GM12891 (cell line): Measurements from ENCODE around the gene PNMT.
"Not testable (repeated sequence)": the region's sequence is repeated elsewhere in the genome, so short reads cannot be mapped to it uniquely, and the experiment has no call there.

Experiments used
- DNase-seq: peaks from one replicate; pipeline ENCODE4 v3.0.0; 2011; ENCODE audit warnings: low spot score; ENCODE audit not compliant: insufficient read length
- FAIRE-seq: peaks from 2 replicates; lab custom pipeline; 2011; peaks lifted over from hg19 to GRCh38; lab: Jason Lieb, UNC
- PAX5 ChIP-seq: IDR thresholded peaks from 2 replicates; pipeline ENCODE4 v1.6.1; 2011; ENCODE audit warnings: low read length, moderate library complexity, mild to moderate bottlenecking; ENCODE audit not compliant: insufficient read depth, severe bottlenecking
- POLR2A ChIP-seq: IDR thresholded peaks from 2 replicates; pipeline ENCODE4 v1.6.1; 2011; ENCODE audit warnings: low read depth, low read length, control low read depth
- POLR2AphosphoS5 ChIP-seq: IDR thresholded peaks from 2 replicates; pipeline ENCODE4 v1.6.1; 2011; ENCODE audit warnings: low read depth, low read length, control low read depth
- POU2F2 ChIP-seq: IDR thresholded peaks from 2 replicates; pipeline ENCODE4 v1.6.1; 2011; ENCODE audit warnings: low read depth, mild to moderate bottlenecking, control low read depth, low read length, moderate library complexity
- SPI1 ChIP-seq: IDR thresholded peaks from 2 replicates; pipeline ENCODE4 v1.6.1; 2011; ENCODE audit warnings: low read depth, low read length, control low read depth
- TAF1 ChIP-seq: IDR thresholded peaks from 2 replicates; pipeline ENCODE4 v1.6.1; 2011; ENCODE audit warnings: low read depth, low read length, control low read depth

Gene PNMT

DNA sequence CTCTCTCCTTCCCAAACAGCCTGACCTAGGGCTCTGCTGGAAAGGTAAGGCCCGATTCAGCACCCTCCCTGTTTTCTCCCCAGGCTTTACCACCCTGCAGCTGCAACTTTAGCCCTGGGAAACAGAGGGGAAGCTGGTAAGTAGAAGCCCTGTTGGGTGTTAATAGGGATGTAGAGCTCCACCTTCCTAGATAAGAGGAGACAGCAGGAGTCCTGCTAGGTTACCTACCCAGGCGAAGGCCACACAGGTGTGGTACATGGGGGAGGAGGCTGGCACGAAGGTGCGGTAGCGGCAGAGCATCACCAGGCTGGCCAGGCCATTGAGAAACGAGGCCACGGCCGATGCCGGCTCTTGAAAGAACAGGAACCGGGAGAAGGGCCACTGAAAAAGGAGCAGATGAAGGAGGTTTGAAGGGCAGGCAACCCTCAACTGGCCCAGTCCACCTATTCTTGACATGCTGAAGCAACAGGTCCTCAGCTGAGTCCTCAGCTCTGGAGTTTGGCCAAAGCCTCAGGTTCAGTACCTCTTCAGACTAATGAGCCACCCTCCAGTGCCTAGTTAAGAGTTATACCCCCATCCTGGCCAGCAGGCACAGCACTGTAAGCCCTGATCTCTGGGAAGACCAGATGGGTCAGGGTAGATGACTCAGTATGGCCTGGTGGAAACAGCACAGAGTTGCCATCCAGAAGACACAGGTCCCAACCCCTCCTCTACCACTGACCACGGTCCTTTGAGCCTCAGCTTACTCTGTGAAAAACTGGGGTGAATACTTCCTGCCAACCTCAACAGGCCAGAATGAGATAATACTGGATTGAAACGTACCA lies 16.3 kb downstream of the PNMT start:
- no peak for DNase-seq
- TF ChIP-seq POU2F2 (no peak), POLR2AphosphoS5 (no peak), SPI1 (no peak), POLR2A (no peak), TAF1 (no peak), PAX5 (no peak)
- FAIRE-seq, result no peak

- no peak for DNase-seq
- TF ChIP-seq SPI1 (no peak), POU2F2 (no peak), POLR2AphosphoS5 (no peak), TAF1 (no peak), POLR2A (no peak), PAX5 (no peak)
- FAIRE-seq, result no peak
Observed at GRCh38 chr17:39687101-39687545, 18.9 kb downstream of the PNMT start.

DNA sequence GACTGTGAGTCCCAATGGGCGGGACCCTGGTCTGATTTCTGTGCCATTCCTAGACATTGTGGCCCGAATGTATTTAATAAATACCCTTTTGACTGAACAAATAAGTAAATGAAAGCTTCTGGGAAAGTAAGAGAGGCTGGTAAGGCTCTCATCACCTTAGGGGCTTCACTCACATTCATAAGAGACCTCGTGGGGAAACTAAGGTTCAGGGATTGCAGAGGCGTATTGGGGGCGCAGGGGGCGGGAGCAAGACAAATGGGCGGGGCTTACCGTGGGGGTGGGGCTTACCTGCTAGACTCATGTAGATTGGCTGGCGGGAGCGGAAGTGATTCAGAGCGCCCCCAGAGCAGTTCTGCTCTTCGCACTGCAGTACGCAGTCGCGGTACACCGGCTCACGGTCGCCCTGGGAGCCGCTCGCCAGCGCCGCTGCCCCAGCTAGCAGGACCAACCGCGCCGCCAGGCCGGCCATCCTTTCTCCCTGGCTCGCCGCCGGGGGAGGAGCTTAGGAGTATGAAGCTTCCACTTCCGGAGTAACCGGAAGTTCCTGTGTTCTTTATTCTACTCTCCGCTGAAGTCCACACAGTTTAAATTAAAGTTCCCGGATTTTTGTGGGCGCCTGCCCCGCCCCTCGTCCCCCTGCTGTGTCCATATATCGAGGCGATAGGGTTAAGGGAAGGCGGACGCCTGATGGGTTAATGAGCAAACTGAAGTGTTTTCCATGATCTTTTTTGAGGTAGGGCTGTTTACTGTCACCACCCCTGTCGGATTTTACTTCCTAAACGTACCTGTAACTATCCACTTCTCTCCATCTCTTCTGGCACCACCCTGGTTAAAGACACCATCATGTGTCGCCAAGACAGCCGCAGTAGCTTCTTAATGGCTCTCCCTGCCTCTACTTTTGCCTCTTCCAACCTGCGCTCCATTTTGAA lies 19.6 kb downstream of the PNMT start, which contains the start of gene PGAP3:
Gene PGAP3 (minus strand): TSS at position 512 of the 929 bp plus-strand sequence. CDS start 43 bp downstream, at position 469.
- TF ChIP-seq TAF1 (peak; percentile 76), POLR2AphosphoS5 (peak; percentile 77), POLR2A (peak; percentile 74), PAX5 (no peak), SPI1 (peak; percentile 62; the same call in 1 of the 2 replicates), POU2F2 (peak; percentile 46; the same call in 1 of the 2 replicates)
- DNase-seq (peak; percentile 90), FAIRE-seq (peak; percentile 92)

GRCh38 chr17:39688475-39688835 lies 20.2 kb downstream of the PNMT start:
- DNase-seq (no peak), FAIRE-seq (no peak)
- no peak for TF ChIP-seq POLR2AphosphoS5
- TF ChIP-seq POU2F2, result no peak
- TF ChIP-seq SPI1, result no peak
- no peak for TF ChIP-seq PAX5
- no peak for TF ChIP-seq POLR2A
- no peak for TF ChIP-seq TAF1

- FAIRE-seq (no peak), DNase-seq (no peak)
- no peak for TF ChIP-seq PAX5
- no peak for TF ChIP-seq POLR2AphosphoS5
- no peak for TF ChIP-seq SPI1
- TF ChIP-seq POLR2A, result no peak
- TF ChIP-seq TAF1, result no peak
- no peak for TF ChIP-seq POU2F2
Observed at GRCh38 chr17:39688945-39689344, 20.7 kb downstream of the PNMT start.

DNA sequence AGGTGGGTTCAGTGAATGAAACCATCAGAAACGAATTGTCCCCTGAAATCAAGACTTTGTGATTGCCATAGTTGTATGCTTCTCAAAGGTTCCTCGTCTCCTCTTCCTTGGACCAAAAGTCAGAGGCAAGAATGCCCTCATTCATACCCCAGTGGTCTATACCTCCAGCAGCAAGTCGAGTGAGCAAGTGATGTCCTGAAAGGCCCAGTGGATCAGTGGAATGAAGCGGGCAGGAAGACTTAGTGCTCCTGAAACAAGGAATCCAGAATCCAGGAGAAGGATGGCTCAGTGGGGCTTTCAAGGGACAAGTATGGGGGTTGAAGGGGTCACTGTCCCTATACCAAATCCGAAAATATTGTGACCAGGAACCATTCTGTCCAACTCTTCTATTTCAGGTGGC lies 26.3 kb downstream of the PNMT start:
- TF ChIP-seq POLR2AphosphoS5, result no peak
- DNase-seq, result no peak
- FAIRE-seq, result no peak

DNA sequence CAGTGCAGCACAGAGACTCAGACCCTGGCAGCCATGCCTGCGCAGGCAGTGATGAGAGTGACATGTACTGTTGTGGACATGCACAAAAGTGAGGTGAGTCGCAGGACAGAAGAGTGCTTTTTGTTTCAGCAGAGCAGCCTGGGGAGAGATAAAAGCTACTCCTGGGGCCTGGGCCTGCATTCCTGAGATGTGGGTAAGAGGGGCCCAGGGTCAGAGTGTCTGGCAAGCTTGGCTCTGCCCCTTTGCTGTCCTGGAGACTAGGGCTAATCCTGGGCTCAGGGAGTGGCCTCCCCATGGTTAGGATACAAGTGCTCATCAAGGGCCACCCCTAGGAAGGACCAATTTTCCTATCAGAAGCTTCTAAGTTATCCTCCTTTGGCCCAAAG lies 26.8 kb downstream of the PNMT start:
- no peak for TF ChIP-seq PAX5
- no peak for TF ChIP-seq POLR2AphosphoS5
- TF ChIP-seq POU2F2, result no peak
- TF ChIP-seq POLR2A, result no peak
- TF ChIP-seq SPI1, result no peak
- no peak for TF ChIP-seq TAF1
- DNase-seq (no peak), FAIRE-seq (no peak)

GRCh38 chr17:39696731-39697130 lies 28.5 kb downstream of the PNMT start:
- FAIRE-seq (no peak), DNase-seq (no peak)
- TF ChIP-seq POLR2AphosphoS5 (no peak), TAF1 (no peak), SPI1 (no peak), PAX5 (no peak), POU2F2 (no peak), POLR2A (no peak)

GRCh38 chr17:39697961-39698360 lies 29.7 kb downstream of the PNMT start:
- TF ChIP-seq SPI1 (no peak), TAF1 (no peak), POLR2AphosphoS5 (no peak), PAX5 (no peak), POLR2A (no peak), POU2F2 (no peak)
- FAIRE-seq (no peak), DNase-seq (no peak)

- not testable (repeated sequence) for DNase-seq, FAIRE-seq
Observed at GRCh38 chr17:39699157-39699817, 31.0 kb downstream of the PNMT start.
